H9 (cell line): ENCODE measurements around the gene CR1L. TPM values are rescaled to one million over a fixed set of nuclear protein-coding genes. Genes with fewer than 3 reads are reported as not detected.

Source experiments
- DNase-seq: peaks from one replicate; pipeline ENCODE4 v3.0.0-alpha.2; 2017
- H2AFZ ChIP-seq: one replicate; pipeline ENCODE4 v1.6.1; 2013; ENCODE audit warnings: mild to moderate bottlenecking, low read length, control low read depth, moderate library complexity
- H2AK5ac ChIP-seq: 2 replicates; pipeline ENCODE4 v1.6.1; 2013; ENCODE audit warnings: low read length, control low read depth, mixed read lengths; ENCODE audit not compliant: insufficient read length
- H2BK120ac ChIP-seq: one replicate; pipeline ENCODE4 v1.6.1; 2013; ENCODE audit warnings: low read depth, mild to moderate bottlenecking, low read length, control low read depth, inconsistent platforms; ENCODE audit not compliant: poor library complexity, severe bottlenecking
- H2BK12ac ChIP-seq: 2 replicates; pipeline ENCODE4 v1.6.1; 2013; ENCODE audit warnings: low read length, control low read depth, mixed read lengths, low read depth; ENCODE audit not compliant: insufficient read length
- H2BK15ac ChIP-seq: 2 replicates; pipeline ENCODE4 v1.6.1; 2013; ENCODE audit warnings: low read depth, low read length, control low read depth
- H2BK20ac ChIP-seq: one replicate; pipeline ENCODE4 v1.6.1; 2013; ENCODE audit warnings: low read depth, mild to moderate bottlenecking, low read length, control low read depth, inconsistent platforms; ENCODE audit not compliant: poor library complexity, severe bottlenecking
- H2BK5ac ChIP-seq: 2 replicates; pipeline ENCODE4 v1.6.1; 2013; ENCODE audit warnings: low read length, control low read depth, mixed read lengths; ENCODE audit not compliant: insufficient read length
- H3K14ac ChIP-seq: 2 replicates; pipeline ENCODE4 v1.6.1; 2013; ENCODE audit warnings: low read length, control low read depth; ENCODE audit not compliant: insufficient read depth
- H3K18ac ChIP-seq: 2 replicates; pipeline ENCODE4 v1.6.1; 2013; ENCODE audit warnings: low read depth, mild to moderate bottlenecking, mixed read lengths, low read length, control low read depth; ENCODE audit not compliant: insufficient read length
- H3K23ac ChIP-seq: 2 replicates; pipeline ENCODE4 v1.6.1; 2013; ENCODE audit warnings: low read length, control low read depth, mixed read lengths, low read depth; ENCODE audit not compliant: insufficient read length
- H3K23me2 ChIP-seq: 2 replicates; pipeline ENCODE4 v1.6.1; 2013; ENCODE audit warnings: low read depth, mild to moderate bottlenecking, mixed read lengths, low read length, control low read depth; ENCODE audit not compliant: insufficient read length, poor library complexity, severe bottlenecking
- H3K27ac ChIP-seq: 2 replicates; pipeline ENCODE4 v1.5.1; 2013; ENCODE audit warnings: low read length, control low read depth, mixed read lengths, low read depth; ENCODE audit not compliant: insufficient read length
- H3K27me3 ChIP-seq: 2 replicates; pipeline ENCODE4 v1.6.1; 2013; ENCODE audit warnings: low read length, control low read depth, inconsistent platforms; ENCODE audit not compliant: insufficient read depth
- H3K4ac ChIP-seq: 2 replicates; pipeline ENCODE4 v1.6.1; 2013; ENCODE audit warnings: low read depth, mild to moderate bottlenecking, control low read depth, inconsistent platforms, low read length, moderate library complexity
- H3K4me1 ChIP-seq: 2 replicates; pipeline ENCODE4 v1.6.1; 2013; ENCODE audit warnings: low read length, control low read depth, inconsistent platforms; ENCODE audit not compliant: insufficient read depth
- H3K4me2 ChIP-seq: 2 replicates; pipeline ENCODE4 v1.6.1; 2013; ENCODE audit warnings: low read length, control low read depth, mixed read lengths; ENCODE audit not compliant: insufficient read length, insufficient read depth
- H3K56ac ChIP-seq: 2 replicates; pipeline ENCODE4 v1.6.1; 2013; ENCODE audit warnings: low read depth, mild to moderate bottlenecking, mixed read lengths, low read length, control low read depth; ENCODE audit not compliant: insufficient read length
- H3K79me1 ChIP-seq: 2 replicates; pipeline ENCODE4 v1.6.1; 2013; ENCODE audit warnings: low read depth, mild to moderate bottlenecking, moderate library complexity, low read length, control low read depth, inconsistent platforms; ENCODE audit not compliant: insufficient read depth, poor library complexity, severe bottlenecking
- H3K79me2 ChIP-seq: 2 replicates; pipeline ENCODE4 v1.6.1; 2013; ENCODE audit warnings: low read length, control low read depth, inconsistent platforms; ENCODE audit not compliant: insufficient read depth
- H3K9ac ChIP-seq: 2 replicates; pipeline ENCODE4 v1.6.1; 2013; ENCODE audit warnings: low read length, control low read depth, mixed read lengths; ENCODE audit not compliant: insufficient read length; ENCODE audit errors: extremely low read depth
- H3K9me3 ChIP-seq: one replicate; pipeline ENCODE4 v1.6.1; 2013; ENCODE audit warnings: low read depth, low read length, inconsistent platforms; ENCODE audit not compliant: control insufficient read depth
- H3T11ph ChIP-seq: one replicate; pipeline ENCODE4 v1.6.1; 2013; ENCODE audit warnings: mild to moderate bottlenecking, low read length, control low read depth, inconsistent platforms
- H4K20me1 ChIP-seq: one replicate; pipeline ENCODE4 v1.6.1; 2013; ENCODE audit not compliant: control insufficient read depth, insufficient read length, insufficient read depth
- H4K5ac ChIP-seq: 2 replicates; pipeline ENCODE4 v1.6.1; 2013; ENCODE audit warnings: low read depth, mild to moderate bottlenecking, mixed read lengths, low read length, control low read depth; ENCODE audit not compliant: insufficient read length
- H4K8ac ChIP-seq: replicated peaks from 2 replicates; pipeline ENCODE4 v1.6.1; 2013; ENCODE audit warnings: low read length, control low read depth, mixed read lengths, low read depth; ENCODE audit not compliant: insufficient read length
- H4K91ac ChIP-seq: 2 replicates; pipeline ENCODE4 v1.6.1; 2013; ENCODE audit warnings: low read depth, mild to moderate bottlenecking, moderate library complexity, mixed read lengths, low read length, control low read depth; ENCODE audit not compliant: insufficient read length
- H3K27ac Mint-ChIP-seq, 3 experiments: 2 replicates in 2 of 3; 3 replicates in 1 of 3; pipeline ENCODE4 v1.8.0; 2020 to 2021; ENCODE audit warnings: mixed read lengths in 3 of 3, mild to moderate bottlenecking in 1 of 3, moderate library complexity in 1 of 3
- H3K27me3 Mint-ChIP-seq: 2 replicates; pipeline ENCODE4 v1.8.0; 2021; ENCODE audit warnings: low read depth, mild to moderate bottlenecking, moderate library complexity, mixed read lengths
- H3K36me3 Mint-ChIP-seq, 3 experiments: 2 replicates in 2 of 3; 3 replicates in 1 of 3; pipeline ENCODE4 v1.8.0; 2020 to 2021; ENCODE audit warnings: low read depth in 3 of 3, mixed read lengths in 3 of 3; ENCODE audit not compliant: insufficient read depth in 1 of 3
- H3K4me1 Mint-ChIP-seq, 2 experiments: 2 replicates each; pipeline ENCODE4 v1.8.0; 2020; ENCODE audit warnings: mixed read lengths in 2 of 2
- H3K4me3 Mint-ChIP-seq, 2 experiments: 2 replicates in 1 of 2; 3 replicates in 1 of 2; pipeline ENCODE4 v1.8.0; 2020 to 2021; ENCODE audit warnings: mild to moderate bottlenecking in 2 of 2, mixed read lengths in 2 of 2, moderate library complexity in 1 of 2
- H3K9me3 Mint-ChIP-seq, 2 experiments: 2 replicates in 1 of 2; 3 replicates in 1 of 2; pipeline ENCODE4 v1.8.0; 2020; ENCODE audit warnings: mild to moderate bottlenecking in 2 of 2, mixed read lengths in 2 of 2, moderate library complexity in 1 of 2
- CTCF ChIP-seq: fragments of 200-600 bp; sonication (generic); conservative IDR thresholded peaks from 3 replicates; pipeline ENCODE4 v1.8.0; 2021; ENCODE audit warnings: antibody characterized with exemption, mild to moderate bottlenecking
- WGBS: extraction: QIAGEN DNeasy Blood & Tissue Kit; methylation state at CpG from one replicate; pipeline ENCODE4 v1.1.7; 2013; ENCODE audit warnings: missing lambda C conversion rate, low lambda C conversion rate, mixed read lengths; ENCODE audit not compliant: insufficient read length; ENCODE audit errors: extremely low coverage; 5-methylcytosine and 5-hydroxymethylcytosine counted together
- long read RNA-seq: library from polyadenylated mRNA; unstranded; transcript quantifications from one replicate; pipeline ENCODE4 v2.0.0, GENCODE V29; 2020
- total RNA-seq: library from RNA; stranded (reverse); gene quantifications from 2 replicates; pipeline ENCODE4 v1.2.1, GENCODE V29; 2021

The CR1L gene
- total RNA-seq: 0.37 TPM in 1 of 2 replicates, not detected in the other
- long read RNA-seq: 0 reads

GRCh38 chr1:207644852-207645634, at the start of gene CR1L:
CR1L (plus strand) TSS chr1:207645133; CDS start chr1:207645234, 101 bp downstream.
- Histone ChIP-seq H3K79me1 (no peaks in the 10 kb centered on the region), H3K9ac (no peak within 1 kb of the TSS), H3K4me2 (no peak within 1 kb of the TSS), H3K27ac (no peak within 1 kb of the TSS), H3T11ph (no peak within 1 kb of the TSS), H3K27me3 (no peaks in the 10 kb centered on the region), H3K23ac (no peak within 1 kb of the TSS), H3K14ac (no peak within 1 kb of the TSS), H2BK15ac (no peak within 1 kb of the TSS), H2BK120ac (no peak within 1 kb of the TSS), H3K56ac (no peak within 1 kb of the TSS), H4K8ac (no peak within 1 kb of the TSS), H4K91ac (no peak within 1 kb of the TSS), H4K5ac (no peak within 1 kb of the TSS), H2BK20ac (no peak within 1 kb of the TSS), H2AFZ (no peak within 1 kb of the TSS), H3K18ac (no peak within 1 kb of the TSS), H2BK5ac (no peak within 1 kb of the TSS), H2BK12ac (no peak within 1 kb of the TSS), H3K4ac (no peak within 1 kb of the TSS), H3K79me2 (no peaks in the 10 kb centered on the region), H3K9me3 (no peaks in the 10 kb centered on the region), H4K20me1 (no peaks in the 10 kb centered on the region), H3K23me2 (no peaks in the 10 kb centered on the region), H2AK5ac (no peak within 1 kb of the TSS), H3K4me1 (no peaks in the 10 kb centered on the region; the same call in 1 of the 2 replicates)
- no peak for TF ChIP-seq CTCF
- peaks cover 26 to 41% of the 10 kb centered on the region in 2 experiments for H3K4me1 Mint-ChIP-seq
- peak within 1 kb of the TSS in 1 of 3 experiments; percentile 3; a peak in 3 of 7 replicates for H3K27ac Mint-ChIP-seq
- no peaks in the 10 kb centered on the region for H3K9me3 Mint-ChIP-seq
- no peaks in the 10 kb centered on the region for H3K27me3 Mint-ChIP-seq
- DNase-seq: peak; percentile 64
- H3K4me3 Mint-ChIP-seq: no peak within 1 kb of the TSS
- H3K36me3 Mint-ChIP-seq: no peaks in the 10 kb centered on the region
- no CpG with 5 or more reads among the region's 65 CpGs for WGBS
